ENCODE results near the gene CBX4.

- TF ChIP-seq, protein P1, sequence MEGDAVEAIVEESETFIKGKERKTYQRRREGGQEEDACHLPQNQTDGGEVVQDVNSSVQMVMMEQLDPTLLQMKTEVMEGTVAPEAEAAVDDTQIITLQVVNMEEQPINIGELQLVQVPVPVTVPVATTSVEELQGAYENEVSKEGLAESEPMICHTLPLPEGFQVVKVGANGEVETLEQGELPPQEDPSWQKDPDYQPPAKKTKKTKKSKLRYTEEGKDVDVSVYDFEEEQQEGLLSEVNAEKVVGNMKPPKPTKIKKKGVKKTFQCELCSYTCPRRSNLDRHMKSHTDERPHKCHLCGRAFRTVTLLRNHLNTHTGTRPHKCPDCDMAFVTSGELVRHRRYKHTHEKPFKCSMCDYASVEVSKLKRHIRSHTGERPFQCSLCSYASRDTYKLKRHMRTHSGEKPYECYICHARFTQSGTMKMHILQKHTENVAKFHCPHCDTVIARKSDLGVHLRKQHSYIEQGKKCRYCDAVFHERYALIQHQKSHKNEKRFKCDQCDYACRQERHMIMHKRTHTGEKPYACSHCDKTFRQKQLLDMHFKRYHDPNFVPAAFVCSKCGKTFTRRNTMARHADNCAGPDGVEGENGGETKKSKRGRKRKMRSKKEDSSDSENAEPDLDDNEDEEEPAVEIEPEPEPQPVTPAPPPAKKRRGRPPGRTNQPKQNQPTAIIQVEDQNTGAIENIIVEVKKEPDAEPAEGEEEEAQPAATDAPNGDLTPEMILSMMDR (IDR thresholded peaks at IDR 0.05), result no peak
- no peak for TF ChIP-seq POLR2A (IDR thresholded peaks at IDR 0.05)
Observed at GRCh38 chr17:79792341-79792871, 46.8 kb downstream of the CBX4 start.
